Stomach (tissue), 9 donors: ENCODE results near the gene SRSF6. TPM values are rescaled to one million over a fixed set of nuclear protein-coding genes. Genes with fewer than 3 reads are reported as not detected.

Source experiments
- DNase-seq, 2 donors: peaks; one replicate each; pipeline versions ENCODE4 v3.0.0 to v3.0.0-alpha.2; 2013 to 2019
- H3K27ac ChIP-seq, 5 donors: fragments of 200-600 bp in 4 of 5; sonication (generic) in 4 of 5; one replicate each; pipeline ENCODE4 v1.5.1; 2013 to 2019; ENCODE audit warnings: mild to moderate bottlenecking in 1 of 5, moderate library complexity in 1 of 5
- H3K27me3 ChIP-seq, 3 donors: fragments of 200-600 bp; sonication (generic); one replicate each; pipeline ENCODE4 v1.5.1; 2017 to 2019; ENCODE audit warnings: mixed run types in 1 of 3
- H3K36me3 ChIP-seq, 4 donors: fragments of 200-600 bp; sonication (generic); 1 replicate in 3 of 4; 2 replicates in 1 of 4; pipeline ENCODE4 v1.5.1; 2016 to 2019
- H3K4me1 ChIP-seq, 4 donors: fragments of 200-600 bp; sonication (generic); one replicate each; pipeline ENCODE4 v1.5.1; 2016 to 2019
- H3K4me3 ChIP-seq, 4 donors: fragments of 200-600 bp; sonication (generic) in 3 of 4; one replicate each; pipeline ENCODE4 v1.5.1; 2016 to 2019; ENCODE audit warnings: mild to moderate bottlenecking in 1 of 4
- H3K9me3 ChIP-seq, 4 donors: fragments of 200-600 bp; sonication (generic); one replicate each; pipeline ENCODE4 v1.5.1; 2016 to 2019
- CTCF ChIP-seq, 7 experiments: fragments of 450-650 bp in 4 of 7; fragments of 200-600 bp in 3 of 7; sonication (generic) in 3 of 7; IDR thresholded peaks; one replicate each; pipeline ENCODE4 v1.5.1; 2016 to 2019; ENCODE audit warnings: antibody characterized with exemption in 7 of 7, control low read depth in 2 of 7, mild to moderate bottlenecking in 1 of 7
- EP300 ChIP-seq: sonication (generic); formaldehyde crosslinking; IDR thresholded peaks from one replicate; pipeline ENCODE4 v1.6.1; 2017; ENCODE audit warnings: antibody characterized with exemption
- POLR2A ChIP-seq, 4 donors: fragments of 450-650 bp; IDR thresholded peaks; one replicate each; pipeline ENCODE4 v1.6.1; 2016; ENCODE audit warnings: antibody characterized with exemption in 4 of 4, control low read depth in 2 of 4, mild to moderate bottlenecking in 1 of 4, moderate library complexity in 1 of 4
- POLR2AphosphoS5 ChIP-seq, 3 donors: sonication (generic); formaldehyde crosslinking; IDR thresholded peaks; one replicate each; pipeline ENCODE4 v1.6.1; 2016; ENCODE audit warnings: antibody characterized with exemption in 3 of 3
- WGBS, 5 donors: extraction: QIAGEN DNeasy Blood & Tissue Kit in 3 of 5; methylation state at CpG; one replicate each; pipeline versions ENCODE4 v1.1.5 to v1.1.7; 2013 to 2018; 5-methylcytosine and 5-hydroxymethylcytosine counted together
- intact Hi-C: fragments of 100-400 bp; cut with DNase I; formaldehyde crosslinking; loops from one replicate; pipeline ENCODE4 v1.15.1; 2023; ENCODE audit warnings: low total_unique reads
- polyA plus RNA-seq, 3 donors: library from polyadenylated mRNA; stranded (reverse); fragments of 200-250 nt; gene quantifications; one replicate each; pipeline ENCODE4 v1.2.3, GENCODE V29; 2013
- total RNA-seq, 5 donors: library from RNA; depleted of rRNA; stranded (reverse); fragments of >200 nt; gene quantifications; one replicate each; pipeline versions ENCODE4 v1.1.0 to v1.2.3, GENCODE V29; 2014 to 2016
- donor health status: healthy with polysubstance abuse.
- donor health status: Bipolar disorder and iron deficiency.
- donor health status: healthy.

Gene SRSF6
- total and polyA plus RNA-seq, 8 donors: 22.8 to 109 (median 65.8) TPM

- H3K36me3 ChIP-seq: peaks cover 41 to 55% (median 54%) of the 10 kb centered on the region in 4 donors
- WGBS, 5 donors: 46 to 56% (median 50%) methylated on average over 12 of the region's 12 CpGs
These were observed 1.6 kb downstream of the SRSF6 start for GRCh38 chr20:43459022-43459942.

GRCh38 chr20:43460172-43460829 lies 2.6 kb downstream of the SRSF6 start:
- H3K4me3 ChIP-seq: peak overlapping the region in 2 of 4 donors; percentile 94 to 98
- H3K27me3 ChIP-seq: no peaks in the 10 kb centered on the region
- 83 to 89% (median 88%) methylated on average over 23 of the region's 23 CpGs for WGBS, 5 donors
- H3K4me1 ChIP-seq: peaks cover 20 to 72% (median 51%) of the 10 kb centered on the region in 4 donors
- H3K36me3 ChIP-seq: peaks cover 51 to 65% (median 64%) of the 10 kb centered on the region in 4 donors
- intact Hi-C loops: no loop called here
- no peak for TF ChIP-seq EP300
- no peak for TF ChIP-seq POLR2A (IDR thresholded peaks at IDR 0.05)
- no peak for TF ChIP-seq CTCF (IDR thresholded peaks at IDR 0.05)
- TF ChIP-seq POLR2AphosphoS5 (IDR thresholded peaks at IDR 0.05): no peak
- H3K9me3 ChIP-seq: no peaks in the 10 kb centered on the region
- DNase-seq: no peak
- H3K27ac ChIP-seq: no peak overlapping the region

More at GRCh38 chr20:43459022-43459942, 1.6 kb downstream of the SRSF6 start:
- intact Hi-C loops: no loop called here
- Histone ChIP-seq H3K27ac (peak overlapping the region in 4 of 5 donors; percentile 100), H3K27me3 (peaks cover 0 to 6% (median 0%) of the 10 kb centered on the region in 3 donors), H3K4me3 (peak overlapping the region; percentile 93 to 99 (median 96)), H3K9me3 (no peaks in the 10 kb centered on the region), H3K4me1 (peaks cover 13 to 62% (median 44%) of the 10 kb centered on the region in 4 donors)
- TF ChIP-seq EP300 (no peak), POLR2A (IDR thresholded peaks at IDR 0.05) (no peak), POLR2AphosphoS5 (IDR thresholded peaks at IDR 0.05) (no peak), CTCF (IDR thresholded peaks at IDR 0.05) (no peak)
- peak in 1 of 2 donors; percentile 60 for DNase-seq

- WGBS, 5 donors: 85 to 88% (median 86%) methylated on average over 10 of the region's 10 CpGs
- no peak overlapping the region for H3K4me3 ChIP-seq
- intact Hi-C loops: no loop called here
- no peak for TF ChIP-seq CTCF (IDR thresholded peaks at IDR 0.05)
- no peak for TF ChIP-seq POLR2AphosphoS5 (IDR thresholded peaks at IDR 0.05)
- TF ChIP-seq EP300: no peak
- TF ChIP-seq POLR2A (IDR thresholded peaks at IDR 0.05): no peak
- H3K27me3 ChIP-seq: no peaks in the 10 kb centered on the region
- no peaks in the 10 kb centered on the region for H3K9me3 ChIP-seq
- DNase-seq: no peak
- peaks cover 25 to 77% (median 55%) of the 10 kb centered on the region in 4 donors for H3K4me1 ChIP-seq
- H3K27ac ChIP-seq: no peak overlapping the region
- peaks cover 56 to 70% (median 69%) of the 10 kb centered on the region in 4 donors for H3K36me3 ChIP-seq
These were observed 3.1 kb downstream of the SRSF6 start for GRCh38 chr20:43460830-43461200.

- Histone ChIP-seq H3K9me3 (no peaks in the 10 kb centered on the region), H3K4me3 (no peak overlapping the region), H3K4me1 (peaks cover 20 to 74% (median 50%) of the 10 kb centered on the region in 4 donors), H3K27ac (no peak overlapping the region), H3K36me3 (peaks cover 62 to 83% (median 82%) of the 10 kb centered on the region in 4 donors), H3K27me3 (no peaks in the 10 kb centered on the region)
- TF ChIP-seq CTCF (IDR thresholded peaks at IDR 0.05) (no peak), POLR2A (IDR thresholded peaks at IDR 0.05) (no peak), EP300 (no peak), POLR2AphosphoS5 (IDR thresholded peaks at IDR 0.05) (no peak)
- 89 to 94% (median 91%) methylated on average over 3 of the region's 3 CpGs for WGBS, 5 donors
- intact Hi-C loops: no loop called here
- no peak for DNase-seq
These were observed 4.4 kb downstream of the SRSF6 start for GRCh38 chr20:43461894-43462659.
